ENCODE data around the gene RAI1.

Gene RAI1

DNA sequence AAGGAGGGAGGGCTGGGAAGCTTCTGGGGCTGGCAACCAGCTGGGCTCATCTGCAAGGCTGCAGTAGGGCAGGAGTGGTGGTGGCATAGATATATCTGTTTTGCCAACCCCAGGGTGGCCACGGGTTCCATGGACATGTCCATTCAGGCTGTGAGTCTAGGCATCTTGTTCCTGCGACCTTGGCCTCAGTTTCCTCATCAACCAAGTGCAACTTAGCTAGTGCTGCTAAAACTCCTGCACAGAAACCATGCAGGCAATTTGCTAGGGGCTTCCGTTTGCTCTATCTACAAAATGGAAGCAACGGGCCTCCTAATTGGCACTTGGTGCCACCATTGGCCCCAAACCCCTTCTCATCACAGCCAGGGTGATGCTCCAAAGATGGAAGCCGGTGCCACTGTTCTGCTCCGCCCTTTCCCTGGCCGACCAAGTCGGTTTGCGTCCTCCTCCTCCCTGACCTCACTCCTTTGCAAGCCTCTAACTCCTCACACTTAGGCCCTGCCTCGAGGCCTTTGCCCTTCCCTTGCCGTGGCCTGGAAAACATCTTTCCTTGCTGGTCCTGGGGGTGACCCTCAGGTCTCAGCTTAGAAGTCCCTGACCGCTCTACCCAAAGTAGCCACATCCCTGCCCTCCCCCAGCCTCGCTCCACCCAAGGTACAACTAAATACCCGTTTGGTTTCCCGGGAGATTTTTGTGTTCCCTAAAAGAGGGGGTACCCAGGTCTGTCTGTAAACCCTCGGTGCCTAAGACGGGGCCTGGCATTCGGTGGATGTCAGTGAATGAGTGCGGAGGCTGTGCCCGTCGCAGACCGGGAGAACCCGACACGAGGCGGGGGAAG is 154.4 kb downstream of the RAI1 start:
- H3K27me3 ChIP-seq (replicated peaks; ENCODE audit: control insufficient read depth, insufficient read depth, low read length): no peaks in the 10 kb centered on the region
- no peaks in the 10 kb centered on the region for H3K9me3 ChIP-seq (ENCODE audit: control insufficient read depth, low read length)
- no peaks in the 10 kb centered on the region for H3K36me3 ChIP-seq (ENCODE audit: control insufficient read depth, insufficient read depth, low read length, severe bottlenecking)
- peak overlapping the region; percentile 90 for H3K4me3 ChIP-seq (ENCODE audit: low read length)
- peak overlapping the region; percentile 94 for H3K9ac ChIP-seq (ENCODE audit: low read length)
- no peak for DNase-seq (ENCODE audit: low read depth)
- peaks cover 65% of the 10 kb centered on the region for H3K4me1 ChIP-seq (ENCODE audit: control insufficient read depth, insufficient read depth, low read length)

GRCh38 chr17:17836250-17836817 is 155.1 kb downstream of the RAI1 start:
- Histone ChIP-seq H3K9me3 (ENCODE audit: control insufficient read depth, low read length) (no peaks in the 10 kb centered on the region), H3K4me1 (ENCODE audit: control insufficient read depth, insufficient read depth, low read length) (peaks cover 65% of the 10 kb centered on the region), H3K27me3 (replicated peaks; ENCODE audit: control insufficient read depth, insufficient read depth, low read length) (no peaks in the 10 kb centered on the region), H3K9ac (ENCODE audit: low read length) (peak overlapping the region; percentile 94), H3K36me3 (ENCODE audit: control insufficient read depth, insufficient read depth, low read length, severe bottlenecking) (no peaks in the 10 kb centered on the region), H3K4me3 (ENCODE audit: low read length) (peak overlapping the region; percentile 90)
- peak; percentile 98 for DNase-seq (ENCODE audit: low read depth)

- peak; percentile 84 for DNase-seq (ENCODE audit: low read depth)
- Histone ChIP-seq H3K9me3 (ENCODE audit: control insufficient read depth, low read length) (no peaks in the 10 kb centered on the region), H3K9ac (ENCODE audit: low read length) (peak within 1 kb of the TSS; percentile 94), H3K36me3 (ENCODE audit: control insufficient read depth, insufficient read depth, low read length, severe bottlenecking) (no peaks in the 10 kb centered on the region), H3K4me3 (ENCODE audit: low read length) (peak within 1 kb of the TSS; percentile 90), H3K4me1 (ENCODE audit: control insufficient read depth, insufficient read depth, low read length) (peaks cover 65% of the 10 kb centered on the region), H3K27me3 (replicated peaks; ENCODE audit: control insufficient read depth, insufficient read depth, low read length) (no peaks in the 10 kb centered on the region)
These were observed 155.6 kb downstream of the RAI1 start, which contains the start of gene SREBF1 for GRCh38 chr17:17836818-17837379. Gene SREBF1, minus strand, starts transcription at chr17:17836986. Its CDS starts 169 bp downstream, at chr17:17836817.

GRCh38 chr17:17837380-17837821 is 156.1 kb downstream of the RAI1 start:
- DNase-seq (ENCODE audit: low read depth): peak; percentile 69
- H3K9me3 ChIP-seq (ENCODE audit: control insufficient read depth, low read length): no peaks in the 10 kb centered on the region
- no peaks in the 10 kb centered on the region for H3K27me3 ChIP-seq (replicated peaks; ENCODE audit: control insufficient read depth, insufficient read depth, low read length)
- peak overlapping the region; percentile 90 for H3K4me3 ChIP-seq (ENCODE audit: low read length)
- H3K9ac ChIP-seq (ENCODE audit: low read length): peak overlapping the region; percentile 94
- peaks cover 65% of the 10 kb centered on the region for H3K4me1 ChIP-seq (ENCODE audit: control insufficient read depth, insufficient read depth, low read length)
- no peaks in the 10 kb centered on the region for H3K36me3 ChIP-seq (ENCODE audit: control insufficient read depth, insufficient read depth, low read length, severe bottlenecking)

DNA sequence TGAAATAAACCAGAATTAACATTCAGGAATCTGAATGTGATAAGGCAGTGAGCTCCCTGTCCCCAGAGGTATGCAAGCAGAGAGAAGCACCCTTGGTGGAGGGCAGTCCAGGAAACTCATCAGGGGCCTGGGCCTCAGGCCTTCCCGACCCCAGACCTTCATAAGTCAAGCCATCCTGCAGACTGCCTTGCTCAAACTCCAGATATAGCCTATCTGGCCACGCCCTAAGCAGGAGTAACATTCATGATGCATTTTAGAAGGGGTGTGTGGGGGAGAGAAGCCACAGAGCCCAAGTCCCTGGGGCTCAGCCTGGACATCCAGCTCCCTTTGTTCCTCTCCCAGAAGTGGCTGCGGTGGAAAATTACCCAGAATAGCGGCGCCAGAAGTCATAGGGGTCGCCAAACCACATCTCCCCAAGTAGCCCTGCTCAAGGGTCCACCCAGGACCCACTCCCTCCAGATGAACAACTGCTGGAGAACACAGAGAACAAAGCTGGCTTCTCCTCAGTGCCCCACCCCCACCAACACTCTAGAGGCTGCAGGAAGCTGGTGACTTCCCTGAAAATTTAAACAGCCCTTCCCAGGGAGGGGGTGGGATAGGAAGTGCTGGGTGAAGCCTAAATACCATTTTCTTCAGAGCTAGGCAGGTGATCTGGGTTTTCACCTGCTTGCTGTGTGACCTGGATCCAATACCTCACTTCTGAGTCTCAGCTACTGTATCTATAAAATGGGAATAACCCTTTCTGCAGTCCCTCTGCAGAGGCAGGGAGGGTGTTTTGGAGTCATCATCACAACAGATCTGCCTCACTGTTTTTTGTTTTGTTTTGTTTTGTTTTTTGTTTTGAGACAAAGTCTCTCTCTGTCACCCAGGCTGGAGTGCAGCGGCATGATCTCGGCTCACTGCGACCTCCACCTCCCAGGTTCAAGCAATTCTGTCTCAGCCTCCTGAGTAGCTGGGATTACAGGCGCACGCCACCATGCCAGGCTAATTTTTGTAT is 157.0 kb downstream of the RAI1 start:
- Histone ChIP-seq H3K9me3 (ENCODE audit: control insufficient read depth, low read length) (no peaks in the 10 kb centered on the region), H3K27me3 (replicated peaks; ENCODE audit: control insufficient read depth, insufficient read depth, low read length) (no peaks in the 10 kb centered on the region), H3K9ac (ENCODE audit: low read length) (peak overlapping the region; percentile 94), H3K36me3 (ENCODE audit: control insufficient read depth, insufficient read depth, low read length, severe bottlenecking) (no peaks in the 10 kb centered on the region), H3K4me1 (ENCODE audit: control insufficient read depth, insufficient read depth, low read length) (peaks cover 69% of the 10 kb centered on the region), H3K4me3 (ENCODE audit: low read length) (peak overlapping the region; percentile 90)
- no peak for DNase-seq (ENCODE audit: low read depth)

DNA sequence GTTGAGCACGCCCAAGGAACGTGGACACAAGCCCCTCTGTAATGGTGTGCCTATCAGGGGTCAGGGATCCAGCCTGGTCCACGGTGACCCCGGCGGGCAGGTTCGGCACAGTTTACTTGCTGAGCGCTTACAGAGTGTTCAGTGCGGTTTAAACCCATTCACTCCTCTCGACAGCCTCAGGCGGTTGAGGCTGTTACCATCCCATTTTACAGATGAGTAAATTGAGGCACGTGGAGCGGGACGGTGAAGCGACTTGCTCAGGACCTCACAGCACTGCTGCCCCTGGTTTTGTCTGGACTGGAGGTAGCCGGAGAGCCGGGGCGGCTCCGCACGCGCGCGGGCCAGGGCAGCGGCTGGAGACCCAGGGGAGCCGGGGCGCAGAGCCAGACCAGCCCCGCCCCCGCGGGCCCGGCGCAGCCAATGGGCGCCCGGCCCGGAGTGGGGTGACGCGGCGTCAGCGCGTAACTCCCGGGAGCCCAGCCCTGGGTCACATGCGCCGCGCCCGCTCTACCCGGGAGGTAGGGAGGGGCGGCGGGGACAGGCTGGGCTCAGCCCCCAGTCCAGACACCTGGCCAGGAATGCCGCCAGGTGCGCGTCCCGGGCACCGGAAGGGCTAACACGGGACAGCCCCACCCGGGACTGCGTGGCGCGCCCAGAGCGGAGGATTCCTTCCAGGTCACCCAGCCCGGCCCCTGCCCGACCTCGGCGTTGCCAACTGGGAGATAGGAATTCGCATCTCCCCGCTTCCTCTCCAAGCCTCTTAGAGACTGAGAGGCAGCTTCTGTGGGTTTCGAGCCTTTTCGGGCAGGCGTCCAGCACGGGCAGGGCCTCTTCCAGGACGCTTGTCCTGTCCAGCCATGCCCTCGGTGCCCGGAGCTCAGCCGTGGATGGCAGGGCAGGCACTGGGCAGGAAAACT is 158.8 kb downstream of the RAI1 start:
- Histone ChIP-seq H3K36me3 (ENCODE audit: control insufficient read depth, insufficient read depth, low read length, severe bottlenecking) (no peaks in the 10 kb centered on the region), H3K27me3 (replicated peaks; ENCODE audit: control insufficient read depth, insufficient read depth, low read length) (no peaks in the 10 kb centered on the region), H3K4me1 (ENCODE audit: control insufficient read depth, insufficient read depth, low read length) (peaks cover 60% of the 10 kb centered on the region), H3K9ac (ENCODE audit: low read length) (peak overlapping the region; percentile 88), H3K4me3 (ENCODE audit: low read length) (peak overlapping the region; percentile 74), H3K9me3 (ENCODE audit: control insufficient read depth, low read length) (no peaks in the 10 kb centered on the region)
- DNase-seq (ENCODE audit: low read depth): peak; percentile 93

DNA sequence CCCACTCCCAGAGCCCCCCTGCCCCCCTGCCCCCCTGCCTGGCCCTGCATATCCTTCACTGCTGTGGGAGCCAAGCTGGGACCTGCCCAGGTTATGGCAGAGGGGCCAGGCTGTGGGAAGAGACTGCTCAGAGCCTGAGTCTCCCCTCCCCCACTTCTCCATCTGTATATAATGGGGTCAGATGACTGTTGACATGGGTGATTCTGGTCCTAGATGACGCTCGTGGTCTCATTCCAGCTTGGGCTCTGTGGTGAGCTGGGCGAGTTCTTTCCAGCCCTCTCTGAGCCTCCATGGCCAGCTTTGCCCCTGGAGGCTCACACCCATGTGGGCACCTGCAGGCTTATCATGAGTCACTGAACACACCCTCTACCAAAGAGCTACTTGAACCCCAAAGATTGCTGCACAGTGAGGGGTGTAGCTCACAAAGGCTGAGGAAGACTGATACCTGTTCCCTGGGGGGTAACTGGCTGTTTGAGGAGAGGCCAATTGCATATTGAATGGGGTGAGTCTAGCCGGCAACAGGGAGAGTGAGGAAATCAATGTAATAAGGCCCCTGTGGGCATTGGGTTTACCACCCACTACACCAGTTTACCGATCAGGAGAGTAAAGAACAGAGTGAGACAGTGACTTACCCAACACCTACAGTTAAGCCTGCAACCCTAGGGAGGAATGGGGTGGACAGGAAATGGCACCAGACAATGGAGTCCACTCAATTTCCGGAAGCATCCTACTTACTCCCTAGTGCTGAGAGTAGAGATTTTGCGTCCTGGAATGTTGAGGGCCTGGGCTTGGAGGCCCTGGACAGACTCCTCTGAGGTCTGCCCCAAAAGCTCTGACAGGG is 159.7 kb downstream of the RAI1 start:
- Histone ChIP-seq H3K9me3 (ENCODE audit: control insufficient read depth, low read length) (no peaks in the 10 kb centered on the region), H3K4me3 (ENCODE audit: low read length) (no peak overlapping the region), H3K27me3 (replicated peaks; ENCODE audit: control insufficient read depth, insufficient read depth, low read length) (no peaks in the 10 kb centered on the region), H3K36me3 (ENCODE audit: control insufficient read depth, insufficient read depth, low read length, severe bottlenecking) (peaks cover 2% of the 10 kb centered on the region), H3K4me1 (ENCODE audit: control insufficient read depth, insufficient read depth, low read length) (peaks cover 51% of the 10 kb centered on the region), H3K9ac (ENCODE audit: low read length) (peak overlapping the region; percentile 88)
- DNase-seq (ENCODE audit: low read depth): peak; percentile 29

GRCh38 chr17:17841601-17842025 is 160.4 kb downstream of the RAI1 start:
- DNase-seq (ENCODE audit: low read depth): no peak
- Histone ChIP-seq H3K4me1 (ENCODE audit: control insufficient read depth, insufficient read depth, low read length) (peaks cover 50% of the 10 kb centered on the region), H3K9ac (ENCODE audit: low read length) (peak overlapping the region; percentile 88), H3K9me3 (ENCODE audit: control insufficient read depth, low read length) (no peaks in the 10 kb centered on the region), H3K27me3 (replicated peaks; ENCODE audit: control insufficient read depth, insufficient read depth, low read length) (no peaks in the 10 kb centered on the region), H3K36me3 (ENCODE audit: control insufficient read depth, insufficient read depth, low read length, severe bottlenecking) (peaks cover 8% of the 10 kb centered on the region), H3K4me3 (ENCODE audit: low read length) (no peak overlapping the region)

GRCh38 chr17:17842111-17842876 is 161.0 kb downstream of the RAI1 start:
- Histone ChIP-seq H3K4me1 (ENCODE audit: control insufficient read depth, insufficient read depth, low read length) (peaks cover 49% of the 10 kb centered on the region), H3K27me3 (replicated peaks; ENCODE audit: control insufficient read depth, insufficient read depth, low read length) (no peaks in the 10 kb centered on the region), H3K9ac (ENCODE audit: low read length) (peak overlapping the region; percentile 88), H3K36me3 (ENCODE audit: control insufficient read depth, insufficient read depth, low read length, severe bottlenecking) (peaks cover 15% of the 10 kb centered on the region), H3K9me3 (ENCODE audit: control insufficient read depth, low read length) (no peaks in the 10 kb centered on the region), H3K4me3 (ENCODE audit: low read length) (no peak overlapping the region)
- DNase-seq (ENCODE audit: low read depth): no peak
